NCI-H1930 (cell line): ENCODE measurements around the gene VKORC1.

Experiments
- DNase-seq, 2 experiments: peaks; one replicate each; lab custom pipeline; 2025; lab: John Stamatoyannopoulos, UW

The VKORC1 gene

DNA sequence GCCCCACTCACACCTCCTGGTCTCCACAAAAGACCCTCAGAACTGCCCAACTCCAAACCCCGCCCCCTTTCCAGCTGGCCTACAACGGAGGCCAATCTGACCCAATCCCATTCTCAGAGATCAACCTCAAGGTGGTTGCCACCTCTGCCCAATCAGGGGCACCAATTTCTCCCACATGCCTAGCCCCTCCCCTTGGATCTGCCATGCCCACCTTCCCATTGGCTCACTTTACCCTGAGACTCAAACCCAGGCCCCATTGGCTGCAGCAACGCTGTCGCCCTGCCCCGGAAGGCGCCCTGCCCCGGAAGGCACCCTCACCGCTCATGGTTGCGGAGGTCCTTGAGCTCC lies 31.1 kb downstream of the VKORC1 start:
- DNase-seq = no peak

DNA sequence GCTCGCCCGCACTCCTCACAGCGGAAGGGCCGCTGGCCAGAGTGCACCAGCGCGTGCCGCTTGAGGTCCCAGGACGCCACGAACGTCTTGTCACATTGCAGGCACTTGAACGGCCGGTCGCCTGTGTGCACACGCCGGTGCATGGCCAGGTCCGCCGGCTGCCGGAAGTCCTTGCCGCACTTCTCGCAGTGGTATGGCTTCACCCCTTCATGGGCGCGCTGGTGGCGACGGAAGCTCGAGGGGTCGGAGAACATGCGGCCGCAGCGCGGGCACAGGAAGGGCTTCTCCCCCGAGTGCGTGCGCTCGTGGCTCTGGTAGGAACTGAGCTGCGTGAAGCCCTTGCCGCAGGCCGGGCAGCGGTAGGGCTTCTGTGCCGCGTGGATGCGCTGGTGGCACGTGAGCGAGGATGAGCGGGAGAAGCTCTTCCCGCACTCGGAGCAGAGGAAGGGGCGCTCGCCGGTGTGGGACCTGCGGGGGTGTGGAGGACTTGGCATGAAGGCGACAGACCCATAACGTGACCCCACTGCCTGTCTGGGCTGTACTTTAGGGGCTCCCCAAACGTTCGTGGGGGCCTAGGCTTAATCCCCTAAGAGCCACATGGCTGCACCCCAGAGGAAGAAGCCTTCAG lies 32.7 kb downstream of the VKORC1 start:
- no peak for DNase-seq

DNA sequence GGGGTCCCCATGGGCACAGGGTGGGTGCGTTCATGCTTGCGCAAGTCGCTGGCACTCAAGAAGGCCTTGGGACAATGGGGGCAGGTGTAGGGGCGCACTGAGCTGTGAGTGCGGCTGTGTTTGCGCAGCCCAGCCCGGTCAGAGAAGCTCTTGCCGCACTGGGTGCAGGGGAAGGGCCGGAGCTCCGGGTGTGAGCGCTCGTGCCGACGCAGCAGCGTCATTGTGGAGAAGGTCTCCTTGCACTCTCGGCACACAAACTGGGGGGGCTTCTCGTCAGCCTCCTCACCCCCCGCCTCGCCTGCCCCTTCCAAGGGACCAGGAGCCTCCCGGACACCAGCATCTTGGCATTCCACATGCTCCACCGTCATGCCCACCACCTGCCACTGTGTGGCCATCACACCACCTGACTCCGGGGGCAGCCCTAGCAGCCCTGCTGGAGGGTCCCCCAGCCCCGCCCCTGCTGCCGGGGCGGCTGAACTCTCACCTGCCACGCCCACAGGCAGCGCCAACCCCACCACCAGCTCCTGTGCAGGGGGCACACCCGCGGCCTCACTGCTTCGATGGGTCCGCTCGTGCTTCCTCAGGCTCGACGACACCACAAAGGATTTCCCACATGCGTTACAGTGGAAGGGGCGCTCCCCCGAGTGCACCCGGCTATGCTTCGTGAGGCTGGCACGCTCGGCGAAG lies 33.3 kb downstream of the VKORC1 start:
- no peak for DNase-seq

DNA sequence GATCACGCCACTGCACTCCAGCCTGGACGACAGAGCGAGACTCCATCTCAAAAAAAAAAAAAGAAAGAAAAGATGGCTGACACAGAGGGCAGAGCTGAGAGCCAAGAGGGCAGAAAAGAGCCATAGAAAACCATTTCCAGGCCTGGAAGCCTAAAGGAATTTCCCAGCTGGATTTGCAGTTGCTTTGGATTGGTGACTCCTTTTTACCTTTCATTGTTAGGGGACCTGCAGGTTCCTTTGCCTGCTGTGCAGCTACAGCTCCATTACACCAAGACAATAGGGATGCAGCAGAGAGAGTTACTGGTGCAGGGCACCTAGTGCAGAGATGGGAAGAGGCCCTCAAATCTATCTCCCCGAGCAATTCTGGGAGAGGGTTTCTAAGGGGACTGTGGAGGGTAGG lies 39.0 kb downstream of the VKORC1 start:
- no peak for DNase-seq

DNA sequence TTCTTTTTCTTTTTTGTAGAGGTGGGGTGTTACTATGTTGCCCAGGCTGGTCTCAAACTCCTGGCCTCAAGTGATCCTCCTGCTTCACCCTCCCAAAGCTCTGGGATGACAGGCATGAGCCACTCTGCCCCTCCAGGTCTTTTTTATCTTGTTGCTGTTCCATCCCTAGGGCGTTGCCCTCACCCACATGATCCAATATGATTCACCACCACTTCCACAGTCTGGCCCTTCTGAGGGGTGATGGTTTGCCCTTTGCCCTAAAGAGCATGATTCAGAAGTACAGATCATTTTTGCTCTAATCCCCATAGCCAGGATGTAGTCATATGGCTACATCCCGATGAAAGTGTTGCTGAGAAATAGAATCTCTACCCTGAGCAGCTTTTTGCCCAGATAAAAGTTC lies 42.5 kb downstream of the VKORC1 start:
- DNase-seq = no peak

DNA sequence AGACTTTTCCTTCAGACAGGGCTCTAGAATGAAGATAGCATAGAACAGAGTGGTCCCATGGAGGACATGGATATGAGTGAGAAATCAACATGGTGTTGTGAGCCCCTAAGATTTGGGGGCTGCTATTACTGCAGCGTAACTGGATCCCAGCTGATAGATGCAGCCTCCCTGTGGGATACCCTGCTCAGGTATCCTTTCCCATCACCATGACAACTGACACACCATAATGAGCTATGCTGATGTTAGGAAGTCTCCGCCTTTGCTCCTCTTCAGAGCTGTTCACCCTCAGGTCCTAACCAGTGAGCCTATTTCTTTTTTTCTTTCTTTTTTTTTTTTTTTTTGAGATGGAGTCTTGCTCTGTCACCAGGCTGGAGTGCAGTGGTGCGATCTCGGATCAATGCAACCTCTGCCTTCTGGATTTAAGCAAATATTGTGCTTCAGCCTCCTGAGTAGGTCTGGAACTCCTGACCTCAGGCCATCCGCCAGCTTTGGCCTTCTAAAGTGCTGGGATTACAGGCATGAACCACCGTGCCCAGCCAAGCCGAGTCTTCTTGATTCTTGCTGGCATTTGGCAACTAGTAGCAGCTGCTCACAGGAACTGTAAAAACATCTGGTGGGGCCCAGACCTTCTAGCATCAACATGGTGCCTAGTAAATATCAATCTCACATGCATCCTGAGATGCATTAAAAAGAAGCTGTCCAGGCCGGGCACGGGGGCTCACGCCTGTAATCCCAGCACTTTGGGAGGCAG lies 44.1 kb downstream of the VKORC1 start:
- DNase-seq = no peak

DNA sequence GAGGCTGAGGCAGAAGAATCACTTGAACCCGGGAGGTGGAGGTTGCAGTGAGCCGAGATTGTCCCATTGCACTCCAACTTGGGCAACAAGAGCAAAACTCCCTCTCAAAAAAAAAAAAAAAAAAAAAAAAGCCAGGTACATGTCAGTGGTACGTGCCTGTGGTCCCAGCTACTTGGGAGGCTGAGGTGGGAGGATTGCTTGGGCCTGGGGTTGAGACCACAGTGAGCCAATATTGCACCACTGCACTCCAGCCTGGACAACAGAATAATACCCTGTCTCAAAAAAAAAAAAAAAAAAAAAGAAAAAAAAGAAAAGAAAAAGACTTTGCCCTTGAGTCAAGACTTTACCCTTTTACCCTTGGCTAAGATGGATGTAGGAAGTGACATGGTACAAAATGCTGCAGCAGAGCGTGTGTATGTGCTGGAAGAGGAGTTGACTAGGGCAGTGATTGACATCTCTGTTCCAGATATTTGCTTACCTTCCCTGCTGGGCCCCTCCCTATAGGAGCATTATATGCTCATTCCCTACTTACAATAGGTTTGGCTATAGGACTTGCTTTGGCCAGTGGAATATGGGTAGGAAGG lies 50.6 kb downstream of the VKORC1 start:
- no peak for DNase-seq

DNA sequence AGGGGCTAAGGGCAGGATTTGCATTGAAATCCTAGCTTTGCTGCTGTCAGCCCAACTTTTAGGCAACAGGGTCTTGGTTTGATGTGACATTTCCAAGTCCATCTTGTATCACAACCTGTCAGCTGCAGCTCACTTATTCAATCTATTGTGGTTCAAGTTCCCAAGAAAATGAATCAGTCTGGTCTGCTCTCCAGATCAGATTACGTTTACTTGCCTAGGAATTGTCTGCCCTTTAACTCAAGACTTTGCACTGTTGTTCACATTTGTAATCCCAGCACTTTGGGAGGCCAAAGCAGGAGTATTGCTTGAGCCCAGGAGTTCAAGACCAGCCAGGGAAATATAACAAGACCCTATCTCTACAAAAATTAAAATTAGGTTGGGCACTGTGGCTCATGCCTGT lies 51.2 kb downstream of the VKORC1 start:
- DNase-seq = no peak

DNA sequence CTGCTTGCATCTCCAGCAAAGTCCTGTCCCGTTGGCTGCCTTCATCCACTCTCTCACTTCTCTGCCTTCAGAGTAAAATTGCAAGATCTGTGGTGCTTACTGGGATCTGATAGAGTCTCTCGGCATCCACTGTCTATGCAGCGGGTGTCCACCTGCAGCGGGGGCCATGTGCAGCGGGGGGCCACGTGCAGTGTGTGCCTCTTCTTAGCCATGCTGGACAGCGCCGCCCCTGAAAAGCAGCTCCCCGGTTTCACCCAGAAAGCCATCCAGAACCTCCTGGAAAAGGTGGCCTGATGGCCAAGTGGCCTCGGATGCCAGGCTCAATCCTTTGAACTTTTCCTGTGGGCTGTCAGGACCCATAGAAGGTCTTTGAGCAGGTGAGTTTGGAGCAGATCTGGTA lies 51.7 kb downstream of the VKORC1 start:
- no peak for DNase-seq
